ENCODE measurements around the gene MAGEF1.

DNA sequence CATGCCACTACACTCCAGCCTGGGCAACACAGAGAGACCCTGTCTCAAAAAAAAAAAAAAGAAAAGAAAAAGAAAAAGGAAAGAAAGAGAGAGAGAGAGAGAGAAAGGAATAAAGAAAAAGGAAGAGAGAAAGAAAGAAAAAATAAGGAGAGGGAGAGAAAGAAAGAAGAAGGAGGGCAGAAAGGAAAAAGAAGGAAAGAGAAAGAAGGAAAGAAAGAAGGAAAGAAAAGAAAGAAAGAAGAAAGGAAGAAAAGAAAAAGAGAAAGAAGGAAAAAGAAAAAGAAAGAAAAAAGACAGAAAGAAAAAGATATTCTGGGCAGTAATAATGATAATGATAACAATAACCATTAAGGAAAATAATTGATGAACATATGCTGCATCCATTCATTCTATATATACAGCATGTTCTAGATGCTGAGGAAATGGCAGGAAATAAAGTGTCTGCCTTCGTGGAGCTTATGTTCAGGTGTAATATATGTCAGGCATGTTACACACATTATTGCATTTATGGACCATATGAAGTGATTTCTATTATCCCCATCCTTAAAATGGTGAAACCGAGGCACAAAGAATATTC is 37.4 kb upstream of the MAGEF1 start:
- TF ChIP-seq, protein P1, sequence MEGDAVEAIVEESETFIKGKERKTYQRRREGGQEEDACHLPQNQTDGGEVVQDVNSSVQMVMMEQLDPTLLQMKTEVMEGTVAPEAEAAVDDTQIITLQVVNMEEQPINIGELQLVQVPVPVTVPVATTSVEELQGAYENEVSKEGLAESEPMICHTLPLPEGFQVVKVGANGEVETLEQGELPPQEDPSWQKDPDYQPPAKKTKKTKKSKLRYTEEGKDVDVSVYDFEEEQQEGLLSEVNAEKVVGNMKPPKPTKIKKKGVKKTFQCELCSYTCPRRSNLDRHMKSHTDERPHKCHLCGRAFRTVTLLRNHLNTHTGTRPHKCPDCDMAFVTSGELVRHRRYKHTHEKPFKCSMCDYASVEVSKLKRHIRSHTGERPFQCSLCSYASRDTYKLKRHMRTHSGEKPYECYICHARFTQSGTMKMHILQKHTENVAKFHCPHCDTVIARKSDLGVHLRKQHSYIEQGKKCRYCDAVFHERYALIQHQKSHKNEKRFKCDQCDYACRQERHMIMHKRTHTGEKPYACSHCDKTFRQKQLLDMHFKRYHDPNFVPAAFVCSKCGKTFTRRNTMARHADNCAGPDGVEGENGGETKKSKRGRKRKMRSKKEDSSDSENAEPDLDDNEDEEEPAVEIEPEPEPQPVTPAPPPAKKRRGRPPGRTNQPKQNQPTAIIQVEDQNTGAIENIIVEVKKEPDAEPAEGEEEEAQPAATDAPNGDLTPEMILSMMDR (IDR thresholded peaks at IDR 0.05): no peak
- TF ChIP-seq POLR2A (IDR thresholded peaks at IDR 0.05): no peak
